Measurements from ENCODE around the gene FAM76B.
A peak's percentile ranks its signal among the peaks of the same experiment; 100 is the strongest.
"Not testable (repeated sequence)": the region's sequence is repeated elsewhere in the genome, so short reads cannot be mapped to it uniquely, and the experiment has no call there.

Gene FAM76B

GRCh38 chr11:95816037-95816436, 26.5 kb upstream of the FAM76B start:
- no peaks in the 10 kb centered on the region for H3K27me3 ChIP-seq (ENCODE audit: control insufficient read depth in 1 of 2, insufficient read depth in 2 of 2, low read length in 2 of 2)
- no peaks in the 10 kb centered on the region for H3K4me1 ChIP-seq (ENCODE audit: control insufficient read depth in 1 of 2, insufficient read depth in 2 of 2, low read length in 2 of 2)
- peaks cover 3 to 41% of the 10 kb centered on the region in 2 donors for H3K36me3 ChIP-seq (ENCODE audit: control insufficient read depth in 1 of 2, insufficient read depth in 2 of 2, low read length in 2 of 2)
- no peak overlapping the region for H3K9ac ChIP-seq (ENCODE audit: low read depth in 1 of 2, low read length in 2 of 2)
- H3K4me3 ChIP-seq (ENCODE audit: low read depth in 1 of 2, low read length in 2 of 2), result no peak overlapping the region
- no peaks in the 10 kb centered on the region for H3K9me3 ChIP-seq (ENCODE audit: control insufficient read depth in 1 of 2, low read length in 2 of 2)
- no peak overlapping the region for H3K27ac ChIP-seq (ENCODE audit: low read depth, low read length)

GRCh38 chr11:95811052-95811451, 21.5 kb upstream of the FAM76B start:
- not testable (repeated sequence) for H3K27ac ChIP-seq (ENCODE audit: low read depth, low read length)

DNA sequence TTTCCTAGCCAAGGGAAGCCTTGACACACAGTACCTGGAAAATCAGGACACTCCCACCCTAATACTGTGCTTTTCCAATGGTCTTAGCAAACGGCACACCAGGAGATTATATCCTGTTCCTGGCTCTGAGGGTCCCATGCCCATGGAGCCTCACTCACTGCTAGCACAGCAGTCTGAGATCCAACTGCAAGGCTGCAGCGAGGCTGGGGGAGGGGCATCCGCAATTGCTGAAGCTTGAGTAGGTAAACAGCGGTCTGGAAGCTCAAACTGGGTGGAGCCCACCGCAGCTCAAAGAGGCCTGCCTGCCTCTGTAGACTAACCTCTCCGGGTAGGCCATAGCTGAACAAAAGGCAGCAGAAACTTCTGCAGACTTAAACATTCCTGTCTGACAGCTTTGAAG, 16.9 kb upstream of the FAM76B start:
- peaks cover 6 to 30% of the 10 kb centered on the region in 2 donors for H3K36me3 ChIP-seq (ENCODE audit: control insufficient read depth in 1 of 2, insufficient read depth in 2 of 2, low read length in 2 of 2)
- not testable (repeated sequence) for H3K9me3 ChIP-seq (ENCODE audit: control insufficient read depth in 1 of 2, low read length in 2 of 2)

More at GRCh38 chr11:95811052-95811451, 21.5 kb upstream of the FAM76B start:
- H3K9me3 ChIP-seq (ENCODE audit: control insufficient read depth in 1 of 2, low read length in 2 of 2); H3K4me1 ChIP-seq (ENCODE audit: control insufficient read depth in 1 of 2, insufficient read depth in 2 of 2, low read length in 2 of 2); H3K9ac ChIP-seq (ENCODE audit: low read depth in 1 of 2, low read length in 2 of 2); H3K4me3 ChIP-seq (ENCODE audit: low read depth in 1 of 2, low read length in 2 of 2); H3K27me3 ChIP-seq (ENCODE audit: control insufficient read depth in 1 of 2, insufficient read depth in 2 of 2, low read length in 2 of 2): not testable (repeated sequence)
- H3K36me3 ChIP-seq (ENCODE audit: control insufficient read depth in 1 of 2, insufficient read depth in 2 of 2, low read length in 2 of 2), result peaks cover 9 to 26% of the 10 kb centered on the region in 2 donors

GRCh38 chr11:95805869-95806268, 16.3 kb upstream of the FAM76B start:
- no peaks in the 10 kb centered on the region for H3K4me1 ChIP-seq (ENCODE audit: control insufficient read depth in 1 of 2, insufficient read depth in 2 of 2, low read length in 2 of 2)
- H3K27ac ChIP-seq (ENCODE audit: low read depth, low read length), result no peak overlapping the region
- no peaks in the 10 kb centered on the region for H3K27me3 ChIP-seq (ENCODE audit: control insufficient read depth in 1 of 2, insufficient read depth in 2 of 2, low read length in 2 of 2)
- H3K36me3 ChIP-seq (ENCODE audit: control insufficient read depth in 1 of 2, insufficient read depth in 2 of 2, low read length in 2 of 2), result peaks cover 6 to 34% of the 10 kb centered on the region in 2 donors
- H3K9ac ChIP-seq (ENCODE audit: low read depth in 1 of 2, low read length in 2 of 2), result no peak overlapping the region
- H3K4me3 ChIP-seq (ENCODE audit: low read depth in 1 of 2, low read length in 2 of 2), result no peak overlapping the region
- no peaks in the 10 kb centered on the region for H3K9me3 ChIP-seq (ENCODE audit: control insufficient read depth in 1 of 2, low read length in 2 of 2)

More for the DNA sequence above, 16.9 kb upstream of the FAM76B start:
- H3K9ac ChIP-seq (ENCODE audit: low read depth in 1 of 2, low read length in 2 of 2); H3K27ac ChIP-seq (ENCODE audit: low read depth, low read length); H3K4me3 ChIP-seq (ENCODE audit: low read depth in 1 of 2, low read length in 2 of 2); H3K4me1 ChIP-seq (ENCODE audit: control insufficient read depth in 1 of 2, insufficient read depth in 2 of 2, low read length in 2 of 2); H3K27me3 ChIP-seq (ENCODE audit: control insufficient read depth in 1 of 2, insufficient read depth in 2 of 2, low read length in 2 of 2): not testable (repeated sequence)

DNA sequence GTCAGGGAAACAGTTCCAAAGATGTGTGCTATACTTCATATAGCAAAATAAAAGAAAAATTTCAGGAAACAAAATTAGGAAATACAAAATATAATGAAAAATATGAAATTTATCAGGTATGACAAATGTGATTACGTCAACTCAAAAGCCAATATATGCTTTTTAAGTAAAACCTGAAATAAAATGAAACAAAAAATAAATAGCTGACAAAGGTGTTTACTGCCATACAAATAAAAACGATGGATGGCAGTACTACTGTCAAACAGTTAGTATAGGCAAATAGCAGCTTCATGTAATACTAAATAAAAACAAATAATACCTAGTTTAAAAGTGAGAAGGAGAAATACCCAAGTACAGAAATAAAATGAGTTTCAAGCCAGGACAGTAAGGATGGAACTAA, 14.4 kb upstream of the FAM76B start:
- no peaks in the 10 kb centered on the region for H3K27me3 ChIP-seq (ENCODE audit: control insufficient read depth in 1 of 2, insufficient read depth in 2 of 2, low read length in 2 of 2)
- no peaks in the 10 kb centered on the region for H3K4me1 ChIP-seq (ENCODE audit: control insufficient read depth in 1 of 2, insufficient read depth in 2 of 2, low read length in 2 of 2)
- H3K36me3 ChIP-seq (ENCODE audit: control insufficient read depth in 1 of 2, insufficient read depth in 2 of 2, low read length in 2 of 2), result peaks cover 9 to 45% of the 10 kb centered on the region in 2 donors
- H3K4me3 ChIP-seq (ENCODE audit: low read depth in 1 of 2, low read length in 2 of 2), result no peak overlapping the region
- H3K9ac ChIP-seq (ENCODE audit: low read depth in 1 of 2, low read length in 2 of 2), result no peak overlapping the region
- H3K9me3 ChIP-seq (ENCODE audit: control insufficient read depth in 1 of 2, low read length in 2 of 2), result no peaks in the 10 kb centered on the region
- H3K27ac ChIP-seq (ENCODE audit: low read depth, low read length), result no peak overlapping the region

DNA sequence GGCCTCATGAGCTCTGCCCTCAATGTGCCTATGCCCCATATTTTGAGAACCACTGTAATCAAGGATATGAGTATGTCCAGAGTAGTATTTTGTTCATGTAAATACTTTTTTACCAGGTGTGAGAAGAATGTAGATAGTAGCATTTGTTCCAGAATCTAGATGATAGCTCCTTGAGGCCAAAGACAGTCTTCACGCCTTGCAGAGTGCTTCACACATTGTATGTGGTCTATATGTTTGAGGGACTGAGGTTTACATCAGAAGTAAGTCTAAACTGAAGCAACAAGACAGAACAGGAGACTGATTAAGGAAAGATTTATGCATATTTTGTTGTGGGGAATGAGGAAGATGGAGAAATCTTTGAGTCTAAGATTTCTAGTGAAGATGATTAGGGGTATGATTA, 13.2 kb upstream of the FAM76B start:
- Histone ChIP-seq H3K36me3 (ENCODE audit: control insufficient read depth in 1 of 2, insufficient read depth in 2 of 2, low read length in 2 of 2) (peaks cover 9 to 45% of the 10 kb centered on the region in 2 donors), H3K27ac (ENCODE audit: low read depth, low read length) (no peak overlapping the region), H3K4me3 (ENCODE audit: low read depth in 1 of 2, low read length in 2 of 2) (no peak overlapping the region), H3K27me3 (ENCODE audit: control insufficient read depth in 1 of 2, insufficient read depth in 2 of 2, low read length in 2 of 2) (no peaks in the 10 kb centered on the region), H3K9me3 (ENCODE audit: control insufficient read depth in 1 of 2, low read length in 2 of 2) (no peaks in the 10 kb centered on the region), H3K9ac (ENCODE audit: low read depth in 1 of 2, low read length in 2 of 2) (no peak overlapping the region), H3K4me1 (ENCODE audit: control insufficient read depth in 1 of 2, insufficient read depth in 2 of 2, low read length in 2 of 2) (no peaks in the 10 kb centered on the region)

DNA sequence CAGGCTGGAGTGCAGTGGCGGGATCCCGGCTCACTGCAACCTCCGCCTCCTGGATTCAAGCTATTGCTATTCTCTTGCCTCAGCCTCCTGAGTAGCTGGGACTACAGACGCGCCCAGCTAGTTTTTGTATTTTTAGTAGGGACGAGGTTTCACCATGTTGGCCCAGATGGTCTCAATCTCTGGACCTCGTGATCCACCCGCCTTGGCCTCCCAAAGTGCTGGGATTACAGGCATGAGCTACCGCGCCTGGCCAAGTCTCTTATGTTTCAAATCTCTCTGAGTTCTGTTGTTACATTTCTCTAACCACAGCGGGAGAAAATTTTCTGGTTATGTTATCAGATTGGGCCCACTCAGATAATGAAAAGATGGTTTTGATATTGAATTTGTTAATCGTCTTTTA, 10.9 kb upstream of the FAM76B start:
- H3K27ac ChIP-seq (ENCODE audit: low read depth, low read length), result no peak overlapping the region
- H3K4me3 ChIP-seq (ENCODE audit: low read depth in 1 of 2, low read length in 2 of 2), result no peak overlapping the region
- no peaks in the 10 kb centered on the region for H3K9me3 ChIP-seq (ENCODE audit: control insufficient read depth in 1 of 2, low read length in 2 of 2)
- H3K36me3 ChIP-seq (ENCODE audit: control insufficient read depth in 1 of 2, insufficient read depth in 2 of 2, low read length in 2 of 2), result peaks cover 3 to 34% of the 10 kb centered on the region in 2 donors
- H3K9ac ChIP-seq (ENCODE audit: low read depth in 1 of 2, low read length in 2 of 2), result no peak overlapping the region
- peaks cover 0 to 7% of the 10 kb centered on the region in 2 donors for H3K4me1 ChIP-seq (ENCODE audit: control insufficient read depth in 1 of 2, insufficient read depth in 2 of 2, low read length in 2 of 2)
- H3K27me3 ChIP-seq (ENCODE audit: control insufficient read depth in 1 of 2, insufficient read depth in 2 of 2, low read length in 2 of 2), result no peaks in the 10 kb centered on the region

DNA sequence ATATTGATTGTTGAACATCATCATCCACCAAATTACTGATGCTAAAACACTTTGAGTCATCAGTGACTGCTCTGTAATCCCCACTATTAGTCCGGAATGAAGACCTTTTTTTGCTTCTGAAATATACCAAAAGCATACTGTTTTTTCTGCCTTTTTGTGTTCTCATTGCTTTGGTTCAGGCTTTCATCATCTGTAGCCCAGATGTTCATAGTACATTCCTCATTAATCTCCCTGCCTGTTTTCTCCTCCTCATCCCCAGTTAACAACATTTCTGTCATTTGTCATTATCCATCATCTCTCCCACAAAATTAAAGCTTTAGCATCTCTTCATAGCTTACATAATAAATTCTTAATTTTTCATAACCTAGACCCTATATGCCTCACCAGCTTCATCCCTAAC, 10.0 kb upstream of the FAM76B start:
- no peaks in the 10 kb centered on the region for H3K27me3 ChIP-seq (ENCODE audit: control insufficient read depth in 1 of 2, insufficient read depth in 2 of 2, low read length in 2 of 2)
- peaks cover 3 to 34% of the 10 kb centered on the region in 2 donors for H3K36me3 ChIP-seq (ENCODE audit: control insufficient read depth in 1 of 2, insufficient read depth in 2 of 2, low read length in 2 of 2)
- no peak overlapping the region for H3K4me3 ChIP-seq (ENCODE audit: low read depth in 1 of 2, low read length in 2 of 2)
- no peak overlapping the region for H3K9ac ChIP-seq (ENCODE audit: low read depth in 1 of 2, low read length in 2 of 2)
- no peaks in the 10 kb centered on the region for H3K9me3 ChIP-seq (ENCODE audit: control insufficient read depth in 1 of 2, low read length in 2 of 2)
- H3K27ac ChIP-seq (ENCODE audit: low read depth, low read length), result no peak overlapping the region
- peaks cover 0 to 13% of the 10 kb centered on the region in 2 donors for H3K4me1 ChIP-seq (ENCODE audit: control insufficient read depth in 1 of 2, insufficient read depth in 2 of 2, low read length in 2 of 2)

DNA sequence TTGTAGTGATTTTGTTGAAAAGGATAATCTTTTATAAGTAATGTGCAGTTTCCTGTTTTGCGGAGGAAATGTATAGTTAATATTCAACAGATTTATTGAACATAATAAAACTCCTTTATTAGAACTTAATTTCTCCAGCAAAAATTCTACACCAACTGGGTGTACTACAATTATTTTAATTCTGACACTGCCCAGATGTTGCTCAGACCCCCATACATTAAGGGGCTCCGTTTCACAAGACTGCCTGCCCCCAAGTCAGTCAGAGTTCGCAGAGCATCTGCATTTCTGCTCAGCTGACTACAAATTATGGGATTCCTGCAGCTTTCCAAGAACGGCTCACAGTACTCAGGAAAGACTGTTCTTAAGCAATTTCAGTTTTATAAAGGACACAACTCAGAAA, 6.9 kb upstream of the FAM76B start:
- Histone ChIP-seq H3K9me3 (ENCODE audit: control insufficient read depth in 1 of 2, low read length in 2 of 2) (no peaks in the 10 kb centered on the region), H3K36me3 (ENCODE audit: control insufficient read depth in 1 of 2, insufficient read depth in 2 of 2, low read length in 2 of 2) (peaks cover 3 to 16% of the 10 kb centered on the region in 2 donors), H3K27me3 (ENCODE audit: control insufficient read depth in 1 of 2, insufficient read depth in 2 of 2, low read length in 2 of 2) (no peaks in the 10 kb centered on the region), H3K9ac (ENCODE audit: low read depth in 1 of 2, low read length in 2 of 2) (no peak overlapping the region), H3K4me3 (ENCODE audit: low read depth in 1 of 2, low read length in 2 of 2) (peak overlapping the region in 1 of 2 donors; percentile 38), H3K4me1 (ENCODE audit: control insufficient read depth in 1 of 2, insufficient read depth in 2 of 2, low read length in 2 of 2) (peaks cover 9 to 41% of the 10 kb centered on the region in 2 donors), H3K27ac (ENCODE audit: low read depth, low read length) (no peak overlapping the region)

DNA sequence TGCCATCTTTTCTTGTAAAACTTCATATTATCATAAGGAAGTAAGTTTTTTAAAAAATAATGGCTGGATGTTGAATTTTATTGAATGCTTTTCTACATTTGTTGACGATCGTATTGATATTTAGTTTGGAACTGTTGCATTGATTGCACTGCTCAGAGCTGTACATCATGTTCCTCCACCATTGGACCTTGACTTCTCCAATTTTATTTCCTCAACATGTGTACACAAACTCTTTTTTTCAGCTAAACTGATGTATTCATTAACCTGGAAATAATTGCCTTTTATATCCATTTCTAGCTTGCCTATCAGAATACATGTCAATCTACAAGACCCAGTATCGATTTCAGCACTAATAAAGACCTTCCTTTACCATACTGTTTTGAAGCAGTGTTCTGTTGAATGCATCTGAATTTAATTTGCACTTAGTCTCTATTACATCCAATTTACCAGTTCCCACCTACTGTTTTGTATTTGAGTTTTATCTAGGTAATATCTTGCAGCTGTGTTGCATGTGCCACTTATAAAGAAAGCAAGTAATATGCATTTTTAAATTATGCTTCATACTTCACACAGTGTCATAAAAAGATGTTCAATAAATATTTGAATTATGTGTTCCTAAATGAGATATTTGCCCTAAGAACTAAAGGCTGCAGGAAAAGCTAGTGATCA, 6.2 kb upstream of the FAM76B start:
- Histone ChIP-seq H3K36me3 (ENCODE audit: control insufficient read depth in 1 of 2, insufficient read depth in 2 of 2, low read length in 2 of 2) (peaks cover 3 to 11% of the 10 kb centered on the region in 2 donors), H3K27me3 (ENCODE audit: control insufficient read depth in 1 of 2, insufficient read depth in 2 of 2, low read length in 2 of 2) (no peaks in the 10 kb centered on the region), H3K4me1 (ENCODE audit: control insufficient read depth in 1 of 2, insufficient read depth in 2 of 2, low read length in 2 of 2) (peaks cover 12 to 41% of the 10 kb centered on the region in 2 donors), H3K4me3 (ENCODE audit: low read depth in 1 of 2, low read length in 2 of 2) (peak overlapping the region in 1 of 2 donors; percentile 38), H3K9ac (ENCODE audit: low read depth in 1 of 2, low read length in 2 of 2) (no peak overlapping the region), H3K9me3 (ENCODE audit: control insufficient read depth in 1 of 2, low read length in 2 of 2) (no peaks in the 10 kb centered on the region), H3K27ac (ENCODE audit: low read depth, low read length) (no peak overlapping the region)

Data from duodenal mucosa (tissue), 2 donors.